Stimulated activated naive CD4-positive, alpha-beta T cell (primary cell): ENCODE measurements around the gene TERT.
"Not testable (repeated sequence)": the region's sequence is repeated elsewhere in the genome, so short reads cannot be mapped to it uniquely, and the experiment has no call there.

Source experiments
- DNase-seq, 6 experiments: peaks; one replicate each; lab custom pipeline; 2025; lab: John Stamatoyannopoulos, UW

The TERT gene

GRCh38 chr5:1330847-1331831, 36.3 kb upstream of the TERT start:
- DNase-seq = no peak

- no peak for DNase-seq
Measured at GRCh38 chr5:1330146-1330846, 35.4 kb upstream of the TERT start.

- DNase-seq = no peak
Measured at GRCh38 chr5:1329111-1329579, 34.3 kb upstream of the TERT start.

- not testable (repeated sequence) for DNase-seq
Measured at GRCh38 chr5:1328237-1329110, 33.6 kb upstream of the TERT start.

GRCh38 chr5:1326901-1327756, 32.3 kb upstream of the TERT start:
- not testable (repeated sequence) for DNase-seq

- DNase-seq = not testable (repeated sequence)
Measured at GRCh38 chr5:1326532-1326875, 31.6 kb upstream of the TERT start.

- no peak for DNase-seq
Measured at GRCh38 chr5:1325870-1326531, 31.1 kb upstream of the TERT start.

- no peak for DNase-seq
Measured at GRCh38 chr5:1325191-1325741, 30.4 kb upstream of the TERT start.

- DNase-seq = no peak
Measured at GRCh38 chr5:1324719-1325190, 29.9 kb upstream of the TERT start.

GRCh38 chr5:1324301-1324700, 29.4 kb upstream of the TERT start:
- DNase-seq = no peak

- no peak for DNase-seq
Measured at GRCh38 chr5:1323803-1324173, 28.9 kb upstream of the TERT start.

- no peak for DNase-seq
Measured at GRCh38 chr5:1322955-1323802, 28.3 kb upstream of the TERT start.

- DNase-seq = no peak
Measured at GRCh38 chr5:1322036-1322900, 27.4 kb upstream of the TERT start.

GRCh38 chr5:1321576-1321975, 26.7 kb upstream of the TERT start:
- DNase-seq = no peak

- no peak for DNase-seq
Measured at GRCh38 chr5:1320436-1321344, 25.8 kb upstream of the TERT start.

GRCh38 chr5:1319436-1320256, 24.8 kb upstream of the TERT start:
- DNase-seq = no peak
